H1 (cell line): Measurements from ENCODE around the gene PTGIS. TPM values are rescaled to one million over a fixed set of nuclear protein-coding genes. Genes with fewer than 3 reads are reported as not detected.

Experiments used
- BACH1 ChIP-seq: IDR thresholded peaks from 2 replicates; pipeline ENCODE4 v1.6.1; 2012; ENCODE audit warnings: low read length, improper control_type of control experiment
- HDAC6 ChIP-seq: IDR thresholded peaks from one replicate; pipeline ENCODE4 v1.7.1; 2012; ENCODE audit warnings: low read depth, mild to moderate bottlenecking, inconsistent platforms, low read length, moderate library complexity
- RXRA ChIP-seq: IDR thresholded peaks from 2 replicates; pipeline ENCODE4 v1.6.1; 2011; ENCODE audit warnings: low read depth, mild to moderate bottlenecking, low read length, moderate library complexity; ENCODE audit not compliant: insufficient read depth
- SP1 ChIP-seq: IDR thresholded peaks from 2 replicates; pipeline ENCODE4 v1.6.1; 2011; ENCODE audit warnings: low read depth, low read length
- polyA plus RNA-seq, 7 experiments: library from polyadenylated mRNA; depleted of rRNA in 3 of 7; stranded (reverse) in 5 of 7; unstranded in 2 of 7; fragments of >200 nt in 5 of 7; fragments of 200-250 nt in 2 of 7; gene quantifications; 1 replicate in 5 of 7; 2 replicates in 1 of 7; 4 replicates in 1 of 7; pipeline versions ENCODE4 v1.2.1 to v1.2.3, GENCODE V29; 2011 to 2013; ENCODE audit warnings: missing spikeins in 2 of 7, mixed read lengths in 2 of 7
- total RNA-seq: library from RNA; stranded (reverse); fragmentation: NEBNext Ultra II Directional; extraction: Animal tissue kit (Norgen Biotek cat#: 25700); gene quantifications from 2 replicates; pipeline ENCODE4 v1.2.1, GENCODE V29; 2021

Gene PTGIS
- total and polyA plus RNA-seq, 2 of the 8 experiments (the other 6 are each of a cell fraction or from before 2014, with no cell fraction given) = 29.9 to 35.5 TPM

DNA sequence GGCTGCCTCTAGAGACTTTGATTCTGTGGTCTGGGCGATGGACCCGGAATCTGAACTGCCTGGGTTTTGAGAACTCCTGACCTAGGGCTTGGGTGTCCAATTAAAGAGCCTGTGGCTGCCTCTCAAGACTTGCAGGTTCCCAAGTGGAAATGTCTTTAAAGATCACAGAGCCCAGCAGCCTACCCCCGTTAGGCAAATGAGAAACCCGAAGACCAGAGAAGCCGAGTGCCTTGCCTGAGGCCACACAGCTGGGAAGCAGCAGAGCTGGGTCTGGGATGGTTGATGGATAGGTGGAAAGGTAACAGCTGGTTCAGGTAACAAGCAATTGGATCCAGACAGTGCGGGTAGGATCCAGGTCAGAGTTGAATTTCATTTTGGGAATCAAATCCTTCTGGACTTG lies 111.3 kb downstream of the PTGIS start (continued):
- no peak for TF ChIP-seq HDAC6
- no peak for TF ChIP-seq SP1
- TF ChIP-seq BACH1 = no peak
- no peak for TF ChIP-seq RXRA
